H9 (cell line): ENCODE measurements around the gene S1PR4. TPM values are rescaled to one million over a fixed set of nuclear protein-coding genes. Genes with fewer than 3 reads are reported as not detected.

Experiments used
- DNase-seq: peaks from one replicate; pipeline ENCODE4 v3.0.0-alpha.2; 2017
- H2AFZ ChIP-seq: one replicate; pipeline ENCODE4 v1.6.1; 2013; ENCODE audit warnings: mild to moderate bottlenecking, low read length, control low read depth, moderate library complexity
- H2AK5ac ChIP-seq: 2 replicates; pipeline ENCODE4 v1.6.1; 2013; ENCODE audit warnings: low read length, control low read depth, mixed read lengths; ENCODE audit not compliant: insufficient read length
- H2BK120ac ChIP-seq: one replicate; pipeline ENCODE4 v1.6.1; 2013; ENCODE audit warnings: low read depth, mild to moderate bottlenecking, low read length, control low read depth, inconsistent platforms; ENCODE audit not compliant: poor library complexity, severe bottlenecking
- H2BK12ac ChIP-seq: 2 replicates; pipeline ENCODE4 v1.6.1; 2013; ENCODE audit warnings: low read length, control low read depth, mixed read lengths, low read depth; ENCODE audit not compliant: insufficient read length
- H2BK15ac ChIP-seq: 2 replicates; pipeline ENCODE4 v1.6.1; 2013; ENCODE audit warnings: low read depth, low read length, control low read depth
- H2BK20ac ChIP-seq: one replicate; pipeline ENCODE4 v1.6.1; 2013; ENCODE audit warnings: low read depth, mild to moderate bottlenecking, low read length, control low read depth, inconsistent platforms; ENCODE audit not compliant: poor library complexity, severe bottlenecking
- H2BK5ac ChIP-seq: 2 replicates; pipeline ENCODE4 v1.6.1; 2013; ENCODE audit warnings: low read length, control low read depth, mixed read lengths; ENCODE audit not compliant: insufficient read length
- H3K14ac ChIP-seq: 2 replicates; pipeline ENCODE4 v1.6.1; 2013; ENCODE audit warnings: low read length, control low read depth; ENCODE audit not compliant: insufficient read depth
- H3K18ac ChIP-seq: 2 replicates; pipeline ENCODE4 v1.6.1; 2013; ENCODE audit warnings: low read depth, mild to moderate bottlenecking, mixed read lengths, low read length, control low read depth; ENCODE audit not compliant: insufficient read length
- H3K23ac ChIP-seq: 2 replicates; pipeline ENCODE4 v1.6.1; 2013; ENCODE audit warnings: low read length, control low read depth, mixed read lengths, low read depth; ENCODE audit not compliant: insufficient read length
- H3K23me2 ChIP-seq: 2 replicates; pipeline ENCODE4 v1.6.1; 2013; ENCODE audit warnings: low read depth, mild to moderate bottlenecking, mixed read lengths, low read length, control low read depth; ENCODE audit not compliant: insufficient read length, poor library complexity, severe bottlenecking
- H3K27ac ChIP-seq: 2 replicates; pipeline ENCODE4 v1.5.1; 2013; ENCODE audit warnings: low read length, control low read depth, mixed read lengths, low read depth; ENCODE audit not compliant: insufficient read length
- H3K27me3 ChIP-seq: 2 replicates; pipeline ENCODE4 v1.6.1; 2013; ENCODE audit warnings: low read length, control low read depth, inconsistent platforms; ENCODE audit not compliant: insufficient read depth
- H3K4ac ChIP-seq: 2 replicates; pipeline ENCODE4 v1.6.1; 2013; ENCODE audit warnings: low read depth, mild to moderate bottlenecking, control low read depth, inconsistent platforms, low read length, moderate library complexity
- H3K4me1 ChIP-seq: 2 replicates; pipeline ENCODE4 v1.6.1; 2013; ENCODE audit warnings: low read length, control low read depth, inconsistent platforms; ENCODE audit not compliant: insufficient read depth
- H3K4me2 ChIP-seq: 2 replicates; pipeline ENCODE4 v1.6.1; 2013; ENCODE audit warnings: low read length, control low read depth, mixed read lengths; ENCODE audit not compliant: insufficient read length, insufficient read depth
- H3K56ac ChIP-seq: 2 replicates; pipeline ENCODE4 v1.6.1; 2013; ENCODE audit warnings: low read depth, mild to moderate bottlenecking, mixed read lengths, low read length, control low read depth; ENCODE audit not compliant: insufficient read length
- H3K79me1 ChIP-seq: 2 replicates; pipeline ENCODE4 v1.6.1; 2013; ENCODE audit warnings: low read depth, mild to moderate bottlenecking, moderate library complexity, low read length, control low read depth, inconsistent platforms; ENCODE audit not compliant: insufficient read depth, poor library complexity, severe bottlenecking
- H3K79me2 ChIP-seq: 2 replicates; pipeline ENCODE4 v1.6.1; 2013; ENCODE audit warnings: low read length, control low read depth, inconsistent platforms; ENCODE audit not compliant: insufficient read depth
- H3K9ac ChIP-seq: 2 replicates; pipeline ENCODE4 v1.6.1; 2013; ENCODE audit warnings: low read length, control low read depth, mixed read lengths; ENCODE audit not compliant: insufficient read length; ENCODE audit errors: extremely low read depth
- H3K9me3 ChIP-seq: one replicate; pipeline ENCODE4 v1.6.1; 2013; ENCODE audit warnings: low read depth, low read length, inconsistent platforms; ENCODE audit not compliant: control insufficient read depth
- H3T11ph ChIP-seq: one replicate; pipeline ENCODE4 v1.6.1; 2013; ENCODE audit warnings: mild to moderate bottlenecking, low read length, control low read depth, inconsistent platforms
- H4K20me1 ChIP-seq: one replicate; pipeline ENCODE4 v1.6.1; 2013; ENCODE audit not compliant: control insufficient read depth, insufficient read length, insufficient read depth
- H4K5ac ChIP-seq: 2 replicates; pipeline ENCODE4 v1.6.1; 2013; ENCODE audit warnings: low read depth, mild to moderate bottlenecking, mixed read lengths, low read length, control low read depth; ENCODE audit not compliant: insufficient read length
- H4K8ac ChIP-seq: replicated peaks from 2 replicates; pipeline ENCODE4 v1.6.1; 2013; ENCODE audit warnings: low read length, control low read depth, mixed read lengths, low read depth; ENCODE audit not compliant: insufficient read length
- H4K91ac ChIP-seq: 2 replicates; pipeline ENCODE4 v1.6.1; 2013; ENCODE audit warnings: low read depth, mild to moderate bottlenecking, moderate library complexity, mixed read lengths, low read length, control low read depth; ENCODE audit not compliant: insufficient read length
- H3K27ac Mint-ChIP-seq, 3 experiments: 2 replicates in 2 of 3; 3 replicates in 1 of 3; pipeline ENCODE4 v1.8.0; 2020 to 2021; ENCODE audit warnings: mixed read lengths in 3 of 3, mild to moderate bottlenecking in 1 of 3, moderate library complexity in 1 of 3
- H3K27me3 Mint-ChIP-seq: 2 replicates; pipeline ENCODE4 v1.8.0; 2021; ENCODE audit warnings: low read depth, mild to moderate bottlenecking, moderate library complexity, mixed read lengths
- H3K36me3 Mint-ChIP-seq, 3 experiments: 2 replicates in 2 of 3; 3 replicates in 1 of 3; pipeline ENCODE4 v1.8.0; 2020 to 2021; ENCODE audit warnings: low read depth in 3 of 3, mixed read lengths in 3 of 3; ENCODE audit not compliant: insufficient read depth in 1 of 3
- H3K4me1 Mint-ChIP-seq, 2 experiments: 2 replicates each; pipeline ENCODE4 v1.8.0; 2020; ENCODE audit warnings: mixed read lengths in 2 of 2
- H3K4me3 Mint-ChIP-seq, 2 experiments: 2 replicates in 1 of 2; 3 replicates in 1 of 2; pipeline ENCODE4 v1.8.0; 2020 to 2021; ENCODE audit warnings: mild to moderate bottlenecking in 2 of 2, mixed read lengths in 2 of 2, moderate library complexity in 1 of 2
- H3K9me3 Mint-ChIP-seq, 2 experiments: 2 replicates in 1 of 2; 3 replicates in 1 of 2; pipeline ENCODE4 v1.8.0; 2020; ENCODE audit warnings: mild to moderate bottlenecking in 2 of 2, mixed read lengths in 2 of 2, moderate library complexity in 1 of 2
- CTCF ChIP-seq: fragments of 200-600 bp; sonication (generic); conservative IDR thresholded peaks from 3 replicates; pipeline ENCODE4 v1.8.0; 2021; ENCODE audit warnings: antibody characterized with exemption, mild to moderate bottlenecking
- WGBS: extraction: QIAGEN DNeasy Blood & Tissue Kit; methylation state at CpG from one replicate; pipeline ENCODE4 v1.1.7; 2013; ENCODE audit warnings: missing lambda C conversion rate, low lambda C conversion rate, mixed read lengths; ENCODE audit not compliant: insufficient read length; ENCODE audit errors: extremely low coverage; 5-methylcytosine and 5-hydroxymethylcytosine counted together
- total RNA-seq: library from RNA; stranded (reverse); gene quantifications from 2 replicates; pipeline ENCODE4 v1.2.1, GENCODE V29; 2021

S1PR4 gene
- total RNA-seq, 1 experiment from 2014 or later = not detected

GRCh38 chr19:3224346-3225168 is 46.0 kb downstream of the S1PR4 start, which contains the start of gene CELF5:
TSS of gene CELF5 (plus strand) at chr19:3224661. CDS start at chr19:3224740, 79 bp downstream.
- Histone ChIP-seq H3K23ac (no peak within 1 kb of the TSS), H4K20me1 (no peaks in the 10 kb centered on the region), H3K4me1 (no peaks in the 10 kb centered on the region), H3T11ph (no peak within 1 kb of the TSS), H4K5ac (no peak within 1 kb of the TSS), H4K91ac (no peak within 1 kb of the TSS), H3K9ac (no peak within 1 kb of the TSS), H4K8ac (no peak within 1 kb of the TSS), H3K79me1 (no peaks in the 10 kb centered on the region), H3K9me3 (no peaks in the 10 kb centered on the region), H3K4ac (no peak within 1 kb of the TSS), H2AFZ (no peak within 1 kb of the TSS), H3K27me3 (no peaks in the 10 kb centered on the region), H3K23me2 (peaks cover 6% of the 10 kb centered on the region), H3K14ac (no peak within 1 kb of the TSS), H2AK5ac (no peak within 1 kb of the TSS), H3K27ac (no peak within 1 kb of the TSS), H3K56ac (no peak within 1 kb of the TSS), H2BK120ac (no peak within 1 kb of the TSS), H2BK15ac (no peak within 1 kb of the TSS), H2BK5ac (no peak within 1 kb of the TSS), H3K18ac (no peak within 1 kb of the TSS), H3K4me2 (peak within 1 kb of the TSS; percentile 56), H3K79me2 (no peaks in the 10 kb centered on the region), H2BK12ac (no peak within 1 kb of the TSS), H2BK20ac (no peak within 1 kb of the TSS)
- H3K9me3 Mint-ChIP-seq = no peaks in the 10 kb centered on the region
- WGBS = no CpG with 5 or more reads among the region's 94 CpGs
- DNase-seq = peak; percentile 57
- peaks cover 31% of the 10 kb centered on the region for H3K27me3 Mint-ChIP-seq
- H3K4me3 Mint-ChIP-seq = peak within 1 kb of the TSS; percentile 47 to 82
- TF ChIP-seq CTCF = peak; percentile 58
- H3K27ac Mint-ChIP-seq = no peak within 1 kb of the TSS
- H3K4me1 Mint-ChIP-seq = peaks cover 5 to 27% of the 10 kb centered on the region in 2 experiments; a peak in 3 of 4 replicates
- peaks cover 0 to 2% (median 0%) of the 10 kb centered on the region in 3 experiments; a peak in 4 of 7 replicates for H3K36me3 Mint-ChIP-seq
